Activated B cell treated with CpG ODN at 0.5 μM for 24 hours (primary cell): ENCODE data around the gene LRRK1. TPM values are rescaled to one million over a fixed set of nuclear protein-coding genes. Genes with fewer than 3 reads are reported as not detected.

ENCODE experiments used
- ATAC-seq: fragments of 200-7000 bp; cut with Tn5 transposase; one replicate; pipeline ENCODE4 v1.10.0; 2021; ENCODE audit warnings: low read depth, mild to moderate bottlenecking, moderate library complexity
- CTCF ChIA-PET: fragments of 350-600 bp; sonication (Branson Sonifier 250); formaldehyde crosslinking; loops from one replicate; lab custom pipeline; 2021; ENCODE audit warnings: antibody characterized with exemption; lab: Charles Lee
- POLR2A ChIA-PET: fragments of 350-600 bp; sonication (Branson Sonifier 250); formaldehyde crosslinking; loops from one replicate; lab custom pipeline; 2021; ENCODE audit warnings: antibody characterized with exemption; lab: Charles Lee
- DNase-seq: peaks from one replicate; pipeline ENCODE4 v3.0.0; 2022
- H3K27ac Mint-ChIP-seq: one replicate; pipeline ENCODE4 v1.8.0; 2020; ENCODE audit warnings: mixed read lengths
- H3K27me3 Mint-ChIP-seq: one replicate; pipeline ENCODE4 v1.8.0; 2021; ENCODE audit warnings: mixed read lengths
- H3K36me3 Mint-ChIP-seq: one replicate; pipeline ENCODE4 v1.8.0; 2021; ENCODE audit warnings: low read depth, mixed read lengths
- H3K4me1 Mint-ChIP-seq: one replicate; pipeline ENCODE4 v1.8.0; 2021; ENCODE audit warnings: mixed read lengths
- H3K4me3 Mint-ChIP-seq: one replicate; pipeline ENCODE4 v1.8.0; 2020; ENCODE audit warnings: mild to moderate bottlenecking, mixed read lengths
- H3K9me3 Mint-ChIP-seq: one replicate; pipeline ENCODE4 v1.8.0; 2020; ENCODE audit warnings: mixed read lengths
- intact Hi-C: fragments of 100-400 bp; cut with micrococcal nuclease; formaldehyde crosslinking; loops from one replicate; pipeline ENCODE4 v1.15.1; 2024
- total RNA-seq: library from RNA; stranded (reverse); gene quantifications from 2 replicates; pipeline ENCODE4 v1.2.3, GENCODE V29; 2022
- TF ChIP-seq, protein P1 (sequence below): fragments of 200-600 bp; IDR thresholded peaks from one replicate; pipeline ENCODE4 v1.8.0; 2022; ENCODE audit warnings: antibody characterized with exemption, mild to moderate bottlenecking

Gene LRRK1
- total RNA-seq, 1 donor from 2014 or later, result 43.5 TPM

DNA sequence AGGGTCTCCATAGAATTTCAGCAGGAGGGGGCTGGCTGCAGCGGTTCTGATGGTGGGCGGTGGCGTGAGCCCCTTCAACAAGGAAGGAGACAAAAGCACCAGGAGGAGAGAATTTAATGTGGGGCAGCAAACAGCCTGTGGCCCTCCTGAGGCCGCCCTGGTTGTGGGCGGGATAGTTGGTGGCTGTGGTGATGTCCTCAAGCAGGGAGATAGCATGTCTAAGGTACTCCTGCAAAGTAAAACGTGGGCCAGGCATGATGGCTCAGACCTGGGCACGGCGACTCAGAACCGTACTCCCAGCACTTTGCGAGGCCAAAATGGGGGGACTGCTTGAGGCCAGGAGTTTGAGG, 94.0 kb downstream of the LRRK1 start:
- DNase-seq (no peak), ATAC-seq (no peak)
- Mint-ChIP-seq H3K36me3 (peaks cover 52% of the 10 kb centered on the region), H3K4me3 (no peak overlapping the region), H3K9me3 (no peaks in the 10 kb centered on the region), H3K4me1 (peaks cover 9% of the 10 kb centered on the region), H3K27me3 (no peaks in the 10 kb centered on the region), H3K27ac (no peak overlapping the region)
- ChIA-PET CTCF (interaction anchor here (4.2 kb wide), 1 partner anchor 244 kb away, joined by 48 read pairs; no protein-coding TSS in a partner anchor), POLR2A (no interaction called here)
- intact Hi-C loops, result no loop called here
- TF ChIP-seq, protein P1, sequence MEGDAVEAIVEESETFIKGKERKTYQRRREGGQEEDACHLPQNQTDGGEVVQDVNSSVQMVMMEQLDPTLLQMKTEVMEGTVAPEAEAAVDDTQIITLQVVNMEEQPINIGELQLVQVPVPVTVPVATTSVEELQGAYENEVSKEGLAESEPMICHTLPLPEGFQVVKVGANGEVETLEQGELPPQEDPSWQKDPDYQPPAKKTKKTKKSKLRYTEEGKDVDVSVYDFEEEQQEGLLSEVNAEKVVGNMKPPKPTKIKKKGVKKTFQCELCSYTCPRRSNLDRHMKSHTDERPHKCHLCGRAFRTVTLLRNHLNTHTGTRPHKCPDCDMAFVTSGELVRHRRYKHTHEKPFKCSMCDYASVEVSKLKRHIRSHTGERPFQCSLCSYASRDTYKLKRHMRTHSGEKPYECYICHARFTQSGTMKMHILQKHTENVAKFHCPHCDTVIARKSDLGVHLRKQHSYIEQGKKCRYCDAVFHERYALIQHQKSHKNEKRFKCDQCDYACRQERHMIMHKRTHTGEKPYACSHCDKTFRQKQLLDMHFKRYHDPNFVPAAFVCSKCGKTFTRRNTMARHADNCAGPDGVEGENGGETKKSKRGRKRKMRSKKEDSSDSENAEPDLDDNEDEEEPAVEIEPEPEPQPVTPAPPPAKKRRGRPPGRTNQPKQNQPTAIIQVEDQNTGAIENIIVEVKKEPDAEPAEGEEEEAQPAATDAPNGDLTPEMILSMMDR, result no peak

DNA sequence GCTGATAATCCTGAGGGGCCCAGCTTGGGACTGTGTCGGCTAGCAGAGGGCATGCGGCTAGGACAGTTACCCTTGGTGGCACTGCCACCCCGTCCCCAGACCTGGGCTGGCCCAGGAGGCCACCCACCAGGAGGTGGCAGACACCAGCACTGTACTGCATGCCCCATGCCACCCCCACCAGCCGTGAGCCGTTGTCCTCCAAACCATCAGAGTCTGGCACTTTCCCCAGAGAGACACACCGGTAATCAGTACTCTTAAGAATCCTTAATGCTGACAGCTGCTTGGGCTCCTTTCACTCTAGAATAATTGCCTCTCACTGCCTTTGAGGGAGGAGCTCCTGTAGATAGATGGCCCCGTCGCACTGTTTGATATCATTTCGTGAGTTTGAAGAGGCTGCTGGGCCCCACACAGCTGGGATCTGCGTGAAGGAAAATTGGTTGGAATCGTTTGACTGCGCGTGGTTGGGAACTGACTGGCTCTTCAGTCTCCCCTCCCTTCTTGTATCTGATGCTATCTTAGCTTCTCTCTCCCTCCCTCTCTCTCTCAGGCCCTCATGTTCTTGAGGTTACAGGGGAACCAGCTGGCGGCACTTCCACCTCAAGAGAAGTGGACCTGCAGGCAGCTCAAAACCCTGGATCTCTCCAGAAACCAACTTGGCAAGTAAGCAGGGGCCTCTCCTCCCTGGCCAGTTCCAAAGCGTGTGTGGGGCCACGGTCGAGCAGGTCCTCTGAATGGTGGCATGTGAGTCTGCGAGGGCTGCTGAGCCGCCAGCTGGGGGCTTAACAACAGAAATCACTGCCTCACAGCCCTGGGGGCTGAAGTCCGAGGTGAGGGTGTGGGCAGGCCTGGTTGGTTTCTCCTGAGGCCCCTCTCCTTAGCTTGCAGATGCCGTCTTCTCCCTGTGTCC, 94.9 kb downstream of the LRRK1 start:
- intact Hi-C loops, result loop anchor here (2.0 kb wide), 1 partner anchor 75 kb away; no protein-coding TSS in a partner anchor
- no peaks in the 10 kb centered on the region for H3K9me3 Mint-ChIP-seq
- CTCF ChIA-PET, result interaction anchor here (1.0 to 4.2 kb wide), 2 partner anchors 82 to 244 kb away, joined by 3 to 48 read pairs; no protein-coding TSS in a partner anchor

GRCh38 chr15:101014921-101015841, 96.0 kb downstream of the LRRK1 start:
- Mint-ChIP-seq H3K27me3 (no peaks in the 10 kb centered on the region), H3K27ac (no peak overlapping the region), H3K36me3 (peaks cover 54% of the 10 kb centered on the region), H3K9me3 (no peaks in the 10 kb centered on the region), H3K4me1 (no peaks in the 10 kb centered on the region), H3K4me3 (no peak overlapping the region)
- POLR2A ChIA-PET, result no interaction called here
- TF ChIP-seq, protein P1, result peak; percentile 56
- intact Hi-C loops, result loop anchor here (1.0 to 2.0 kb wide), 3 partner anchors 48 to 243 kb away; no protein-coding TSS in a partner anchor
- CTCF ChIA-PET, result interaction anchor here (0.6 to 4.2 kb wide), 10 partner anchors 9 to 246 kb away, joined by 3 to 48 read pairs (median 4); partner anchors contain the start of gene CHSY1
- peak; percentile 49 for DNase-seq
- peak; percentile 57 for ATAC-seq

More for the DNA sequence above, 94.9 kb downstream of the LRRK1 start:
- Mint-ChIP-seq H3K27me3 (no peaks in the 10 kb centered on the region), H3K4me1 (peaks cover under 1% of the 10 kb centered on the region), H3K36me3 (peaks cover 54% of the 10 kb centered on the region), H3K27ac (no peak overlapping the region), H3K4me3 (no peak overlapping the region)
- no peak for DNase-seq
- ATAC-seq, result no peak
- POLR2A ChIA-PET, result no interaction called here
- TF ChIP-seq, protein P1, result no peak

DNA sequence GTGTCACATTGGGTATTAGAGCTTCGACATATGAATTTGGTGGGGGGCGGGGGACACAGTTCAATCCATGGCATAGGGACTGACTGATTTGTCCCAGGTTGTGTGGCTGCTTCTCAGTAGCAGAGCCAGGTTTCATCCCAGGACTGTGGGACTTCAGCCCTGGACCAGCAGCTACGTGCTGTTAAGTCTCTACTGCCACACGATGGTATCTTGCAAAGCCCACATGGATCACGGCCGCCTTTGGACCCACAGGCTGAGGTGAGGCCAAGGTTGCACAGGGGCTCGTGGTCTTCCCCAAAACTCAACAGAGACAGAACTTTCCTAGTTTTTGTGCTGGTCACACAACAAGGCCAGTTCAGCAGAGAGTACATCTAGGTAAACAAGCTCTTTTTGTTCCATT, 97.4 kb downstream of the LRRK1 start:
- H3K27me3 Mint-ChIP-seq, result no peaks in the 10 kb centered on the region
- ATAC-seq (no peak), DNase-seq (no peak)
- intact Hi-C loops, result no loop called here
- H3K9me3 Mint-ChIP-seq, result no peaks in the 10 kb centered on the region
- no peaks in the 10 kb centered on the region for H3K4me1 Mint-ChIP-seq
- ChIA-PET POLR2A (interaction anchor here (0.7 kb wide), 1 partner anchor 238 kb away, joined by 3 read pairs; no protein-coding TSS in a partner anchor), CTCF (interaction anchor here (0.7 to 4.2 kb wide), 7 partner anchors 8 to 245 kb away, joined by 3 to 48 read pairs (median 6); partner anchors contain the start of gene CHSY1)
- H3K4me3 Mint-ChIP-seq, result no peak overlapping the region
- TF ChIP-seq, protein P1, result no peak
- H3K36me3 Mint-ChIP-seq, result peaks cover 54% of the 10 kb centered on the region
- no peak overlapping the region for H3K27ac Mint-ChIP-seq
